Pancreas (tissue), 10 donors: ENCODE data around the gene HLA-A. TPM values are rescaled to one million over a fixed set of nuclear protein-coding genes. Genes with fewer than 3 reads are reported as not detected.

Source experiments
- ATAC-seq, 4 donors: fragments of 200-7000 bp; cut with Tn5 transposase; one replicate each; pipeline versions ENCODE4 v1.8.0 to v1.9.1; 2020; ENCODE audit warnings: mild to moderate bottlenecking in 4 of 4, moderate library complexity in 4 of 4
- DNase-seq, 6 donors: peaks; one replicate each; pipeline ENCODE4 v3.0.0-alpha.2; 2020
- FAIRE-seq: peaks from 2 replicates; lab custom pipeline; 2012; peaks lifted over from hg19 to GRCh38; lab: Jason Lieb, UNC
- H3K27ac ChIP-seq, 4 donors: fragments of 200-600 bp; sonication (generic); 1 replicate in 3 of 4; 2 replicates in 1 of 4; pipeline versions ENCODE4 v1.5.0 to v1.8.0; 2020
- H3K27me3 ChIP-seq, 4 donors: fragments of 200-600 bp; one replicate each; pipeline ENCODE4 v1.8.0; 2021
- H3K36me3 ChIP-seq, 3 donors: fragments of 200-600 bp; sonication (generic) in 1 of 3; one replicate each; pipeline versions ENCODE4 v1.5.0 to v1.8.0; 2020 to 2021
- H3K4me1 ChIP-seq, 3 donors: fragments of 200-600 bp; one replicate each; pipeline ENCODE4 v1.8.0; 2021
- H3K4me3 ChIP-seq, 4 donors: fragments of 200-600 bp; sonication (generic) in 2 of 4; one replicate each; pipeline versions ENCODE4 v1.5.0 to v1.8.0; 2020 to 2021
- H3K9me3 ChIP-seq, 4 donors: fragments of 200-600 bp; one replicate each; pipeline ENCODE4 v1.8.0; 2021
- WGBS, 2 donors: extraction: QIAGEN DNeasy Blood & Tissue Kit; methylation state at CpG; one replicate each; pipeline ENCODE4 v1.1.7; 2013; 5-methylcytosine and 5-hydroxymethylcytosine counted together
- intact Hi-C, 3 donors: fragments of 100-400 bp; cut with DNase I; formaldehyde crosslinking; loops; one replicate each; pipeline versions ENCODE4 v1.11.1 to v1.14.2; 2022
- polyA plus RNA-seq, 2 donors: library from polyadenylated mRNA; stranded (reverse); fragments of 200-250 nt; gene quantifications; one replicate each; pipeline ENCODE4 v1.2.3, GENCODE V29; 2013
- total RNA-seq, 6 donors: library from RNA; stranded (reverse); fragmentation: NEBNext Ultra II Directional in 4 of 6; extraction: Animal tissue kit (Norgen Biotek cat#: 25700) in 4 of 6; gene quantifications; one replicate each; pipeline versions ENCODE4 v1.2.1 to v1.2.4, GENCODE V29; 2021 to 2023
- TF ChIP-seq, protein P1 (sequence below), 4 donors: fragments of 200-600 bp; sonication (generic) in 3 of 4; IDR thresholded peaks; one replicate each; pipeline versions ENCODE4 v1.5.0 to v1.8.0; 2021; ENCODE audit warnings: antibody characterized with exemption in 4 of 4
- donor health status: healthy with polysubstance abuse.
- donor health status: DM: no; HTN: no; CAD: no; lungs with moderate emphysema.
- donor health status: DM: no; HTN: no; CAD: no.
- donor health status: control.
- donor health status: control.
- donor health status: Bipolar disorder and iron deficiency.
- donor health status: DM: yes; HTN: yes; CAD: no.
- donor health status: DM: no; HTN: no; CAD: no.
- donor health status: DM: no; HTN: no; CAD: no.
- donor health status: DM: yes; HTN: yes; CAD: no.

The HLA-A gene
- total and polyA plus RNA-seq, 8 donors: 63.7 to 374 (median 153) TPM

DNA sequence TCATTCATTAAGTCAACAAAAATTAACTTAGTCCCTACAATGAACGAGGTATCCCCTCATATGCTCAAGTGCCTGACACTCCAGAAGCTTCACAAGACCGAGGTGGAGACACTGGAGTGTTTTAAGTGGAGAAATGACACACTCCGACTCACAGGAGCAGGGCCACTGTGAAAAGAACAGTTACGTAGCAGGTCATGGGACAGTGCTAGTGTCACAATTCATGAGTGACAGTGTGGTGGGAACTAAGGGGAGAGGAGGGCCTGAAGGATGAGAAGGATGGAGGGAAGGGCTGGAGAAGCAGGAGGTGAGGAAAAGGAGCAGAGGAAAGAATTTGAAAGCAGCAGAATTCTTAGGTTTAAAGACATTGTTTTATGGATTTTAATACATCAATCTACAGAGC is 1.3 kb upstream of the HLA-A start:
- Histone ChIP-seq H3K4me1 (no peaks in the 10 kb centered on the region), H3K27ac (no peak overlapping the region), H3K36me3 (no peaks in the 10 kb centered on the region), H3K4me3 (no peak overlapping the region), H3K9me3 (no peaks in the 10 kb centered on the region), H3K27me3 (no peaks in the 10 kb centered on the region)
- WGBS, 2 donors: 20 to 52% methylated on average over 4 of the region's 4 CpGs
- intact Hi-C loops: no loop called here
- TF ChIP-seq, protein P1, sequence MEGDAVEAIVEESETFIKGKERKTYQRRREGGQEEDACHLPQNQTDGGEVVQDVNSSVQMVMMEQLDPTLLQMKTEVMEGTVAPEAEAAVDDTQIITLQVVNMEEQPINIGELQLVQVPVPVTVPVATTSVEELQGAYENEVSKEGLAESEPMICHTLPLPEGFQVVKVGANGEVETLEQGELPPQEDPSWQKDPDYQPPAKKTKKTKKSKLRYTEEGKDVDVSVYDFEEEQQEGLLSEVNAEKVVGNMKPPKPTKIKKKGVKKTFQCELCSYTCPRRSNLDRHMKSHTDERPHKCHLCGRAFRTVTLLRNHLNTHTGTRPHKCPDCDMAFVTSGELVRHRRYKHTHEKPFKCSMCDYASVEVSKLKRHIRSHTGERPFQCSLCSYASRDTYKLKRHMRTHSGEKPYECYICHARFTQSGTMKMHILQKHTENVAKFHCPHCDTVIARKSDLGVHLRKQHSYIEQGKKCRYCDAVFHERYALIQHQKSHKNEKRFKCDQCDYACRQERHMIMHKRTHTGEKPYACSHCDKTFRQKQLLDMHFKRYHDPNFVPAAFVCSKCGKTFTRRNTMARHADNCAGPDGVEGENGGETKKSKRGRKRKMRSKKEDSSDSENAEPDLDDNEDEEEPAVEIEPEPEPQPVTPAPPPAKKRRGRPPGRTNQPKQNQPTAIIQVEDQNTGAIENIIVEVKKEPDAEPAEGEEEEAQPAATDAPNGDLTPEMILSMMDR (IDR thresholded peaks at IDR 0.05): no peak
- no peak for FAIRE-seq
- DNase-seq: no peak
- no peak for ATAC-seq

DNA sequence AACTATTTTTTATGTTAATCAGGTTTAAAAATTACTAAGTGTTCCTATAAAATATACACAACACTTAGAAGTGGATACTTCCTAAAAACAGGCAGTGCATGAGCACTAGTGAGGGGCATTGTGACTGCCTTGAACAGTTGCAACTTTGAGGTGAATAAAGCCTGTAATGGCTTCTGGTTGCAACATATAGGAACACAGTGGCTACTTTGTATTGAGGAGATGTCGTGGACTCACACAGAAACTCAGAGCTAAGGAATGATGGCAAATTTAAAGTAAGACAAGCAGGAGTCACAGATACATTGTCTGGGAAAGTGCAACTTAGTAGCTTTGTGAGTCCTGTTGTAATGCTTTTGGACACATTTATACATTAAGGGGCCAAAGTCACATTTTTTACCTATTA is 861 bp upstream of the HLA-A start:
- H3K4me3 ChIP-seq: peak overlapping the region in 1 of 4 donors; percentile 39
- TF ChIP-seq, protein P1 (IDR thresholded peaks at IDR 0.05): no peak
- H3K4me1 ChIP-seq: no peaks in the 10 kb centered on the region
- no peaks in the 10 kb centered on the region for H3K36me3 ChIP-seq
- 0% methylated on average over 1 of the region's 1 CpG for WGBS, 2 donors
- intact Hi-C loops: no loop called here
- H3K27ac ChIP-seq: peak overlapping the region in 2 of 4 donors; percentile 73 to 76
- no peaks in the 10 kb centered on the region for H3K27me3 ChIP-seq
- H3K9me3 ChIP-seq: no peaks in the 10 kb centered on the region
- no peak for DNase-seq
- no peak for FAIRE-seq
- ATAC-seq: peak in 2 of 4 donors; percentile 3 to 13

DNA sequence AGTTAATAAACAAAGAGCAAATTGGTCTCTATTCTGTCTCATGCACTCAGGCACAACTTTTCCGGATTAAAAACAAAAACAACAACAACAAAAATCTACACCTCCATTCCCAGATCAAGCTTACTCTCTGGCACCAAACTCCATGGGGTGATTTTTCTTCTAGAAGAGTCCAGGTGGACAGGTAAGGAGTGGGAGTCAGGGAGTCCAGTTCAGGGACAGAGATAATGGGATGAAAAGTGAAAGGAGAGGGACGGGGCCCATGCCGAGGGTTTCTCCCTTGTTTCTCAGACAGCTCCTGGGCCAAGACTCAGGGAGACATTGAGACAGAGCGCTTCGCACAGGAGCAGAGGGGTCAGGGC is 437 bp upstream of the HLA-A start:
- ATAC-seq (peak; percentile 45 to 56 (median 50)), FAIRE-seq (no peak), DNase-seq (no peak)
- intact Hi-C loops: no loop called here
- WGBS, 2 donors: 0% methylated on average over 5 of the region's 5 CpGs
- Histone ChIP-seq H3K27ac (peak overlapping the region in 3 of 4 donors; percentile 42 to 76 (median 73)), H3K4me3 (peak overlapping the region in 3 of 4 donors; percentile 26 to 39 (median 29)), H3K4me1 (no peaks in the 10 kb centered on the region), H3K9me3 (no peaks in the 10 kb centered on the region), H3K36me3 (no peaks in the 10 kb centered on the region), H3K27me3 (no peaks in the 10 kb centered on the region)
- TF ChIP-seq, protein P1 (IDR thresholded peaks at IDR 0.05): no peak

DNA sequence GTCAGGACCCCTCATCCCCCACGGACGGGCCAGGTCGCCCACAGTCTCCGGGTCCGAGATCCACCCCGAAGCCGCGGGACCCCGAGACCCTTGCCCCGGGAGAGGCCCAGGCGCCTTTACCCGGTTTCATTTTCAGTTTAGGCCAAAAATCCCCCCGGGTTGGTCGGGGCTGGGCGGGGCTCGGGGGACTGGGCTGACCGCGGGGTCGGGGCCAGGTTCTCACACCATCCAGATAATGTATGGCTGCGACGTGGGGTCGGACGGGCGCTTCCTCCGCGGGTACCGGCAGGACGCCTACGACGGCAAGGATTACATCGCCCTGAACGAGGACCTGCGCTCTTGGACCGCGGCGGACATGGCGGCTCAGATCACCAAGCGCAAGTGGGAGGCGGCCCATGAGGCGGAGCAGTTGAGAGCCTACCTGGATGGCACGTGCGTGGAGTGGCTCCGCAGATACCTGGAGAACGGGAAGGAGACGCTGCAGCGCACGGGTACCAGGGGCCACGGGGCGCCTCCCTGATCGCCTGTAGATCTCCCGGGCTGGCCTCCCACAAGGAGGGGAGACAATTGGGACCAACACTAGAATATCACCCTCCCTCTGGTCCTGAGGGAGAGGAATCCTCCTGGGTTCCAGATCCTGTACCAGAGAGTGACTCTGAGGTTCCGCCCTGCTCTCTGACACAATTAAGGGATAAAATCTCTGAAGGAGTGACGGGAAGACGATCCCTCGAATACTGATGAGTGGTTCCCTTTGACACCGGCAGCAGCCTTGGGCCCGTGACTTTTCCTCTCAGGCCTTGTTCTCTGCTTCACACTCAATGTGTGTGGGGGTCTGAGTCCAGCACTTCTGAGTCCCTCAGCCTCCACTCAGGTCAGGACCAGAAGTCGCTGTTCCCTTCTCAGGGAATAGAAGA is 978 bp downstream of the HLA-A start:
- DNase-seq: peak in 2 of 6 donors; percentile 57 to 65
- Histone ChIP-seq H3K27ac (peak overlapping the region in 1 of 4 donors; percentile 42), H3K27me3 (no peaks in the 10 kb centered on the region), H3K4me1 (no peaks in the 10 kb centered on the region), H3K36me3 (no peaks in the 10 kb centered on the region), H3K4me3 (peak overlapping the region in 3 of 4 donors; percentile 26 to 39 (median 29)), H3K9me3 (no peaks in the 10 kb centered on the region)
- TF ChIP-seq, protein P1 (IDR thresholded peaks at IDR 0.05): no peak
- WGBS, 2 donors: 42 to 50% methylated on average over 53 to 58 of the region's 58 CpGs
- ATAC-seq: peak in 3 of 4 donors; percentile 12 to 40 (median 29)
- no peak for FAIRE-seq
- intact Hi-C loops: no loop called here
